Lung (tissue), 12 donors: Measurements from ENCODE around the gene RXRA. TPM values are rescaled to one million over a fixed set of nuclear protein-coding genes. Genes with fewer than 3 reads are reported as not detected.

Experiments used
- ATAC-seq: fragments of 200-7000 bp; cut with Tn5 transposase; one replicate; pipeline ENCODE4 v1.9.1; 2020; ENCODE audit warnings: moderate number of reproducible peaks; ENCODE audit not compliant: insufficient read depth, low FRiP score
- DNase-seq, 3 donors: peaks; one replicate each; pipeline ENCODE4 v3.0.0-alpha.2; 2013 to 2017
- H3K27ac ChIP-seq, 2 donors: one replicate each; pipeline ENCODE4 v1.5.1; 2013; ENCODE audit warnings: mild to moderate bottlenecking in 2 of 2, moderate library complexity in 2 of 2, control low read depth in 1 of 2, inconsistent platforms in 1 of 2, low read depth in 1 of 2, low read length in 1 of 2
- H3K27me3 ChIP-seq, 3 donors: one replicate each; pipeline ENCODE4 v1.5.1; 2013; ENCODE audit warnings: low read length in 2 of 3; ENCODE audit not compliant: control insufficient read depth in 3 of 3, insufficient read depth in 3 of 3
- H3K36me3 ChIP-seq, 4 donors: one replicate each; pipeline ENCODE4 v1.5.1; 2013; ENCODE audit warnings: low read length in 4 of 4, mild to moderate bottlenecking in 1 of 4, moderate library complexity in 1 of 4; ENCODE audit not compliant: control insufficient read depth in 4 of 4, insufficient read depth in 4 of 4
- H3K4me1 ChIP-seq, 5 donors: one replicate each; pipeline ENCODE4 v1.5.1; 2013; ENCODE audit warnings: low read length in 5 of 5, mild to moderate bottlenecking in 2 of 5, moderate library complexity in 1 of 5; ENCODE audit not compliant: control insufficient read depth in 5 of 5, insufficient read depth in 5 of 5
- H3K4me3 ChIP-seq: one replicate; pipeline ENCODE4 v1.5.1; 2013; ENCODE audit warnings: mild to moderate bottlenecking, control low read depth, moderate library complexity
- H3K9ac ChIP-seq, 2 donors: one replicate each; pipeline ENCODE4 v1.5.1; 2013; ENCODE audit warnings: low read length in 2 of 2, control low read depth in 1 of 2; ENCODE audit not compliant: insufficient read depth in 1 of 2
- H3K9me3 ChIP-seq, 4 donors: one replicate each; pipeline ENCODE4 v1.5.1; 2013; ENCODE audit warnings: low read length in 3 of 4, mild to moderate bottlenecking in 1 of 4, moderate library complexity in 1 of 4; ENCODE audit not compliant: control insufficient read depth in 4 of 4, insufficient read depth in 3 of 4
- CTCF ChIP-seq: IDR thresholded peaks from 2 replicates; pipeline ENCODE4 v1.5.1; 2012; ENCODE audit warnings: mild to moderate bottlenecking; ENCODE audit errors: control extremely low read depth, extremely low read depth
- WGBS, 2 donors: extraction: QIAGEN DNeasy Blood & Tissue Kit; methylation state at CpG; one replicate each; pipeline ENCODE4 v1.1.7; 2013; 5-methylcytosine and 5-hydroxymethylcytosine counted together
- polyA plus RNA-seq, 2 donors: library from polyadenylated mRNA; stranded (reverse); fragments of 200-250 nt; gene quantifications; one replicate each; pipeline ENCODE4 v1.2.1, GENCODE V29; 2013
- total RNA-seq, 2 donors: library from RNA; depleted of rRNA in 1 of 2; stranded (reverse); fragments of >200 nt in 1 of 2; gene quantifications; one replicate each; pipeline ENCODE4 v1.2.1, GENCODE V29; 2014 to 2021
- donor health status: control.
- donor health status: control.
- donor health status: Bipolar disorder and iron deficiency.
- donor health status: healthy.
- donor health status: DM: yes; HTN: yes; CAD: no.

The RXRA gene
- total and polyA plus RNA-seq, 4 donors: 24.2 to 85.2 (median 52.2) TPM

- Histone ChIP-seq H3K4me3 (no peak overlapping the region), H3K27ac (no peak overlapping the region), H3K9ac (no peak overlapping the region), H3K36me3 (no peaks in the 10 kb centered on the region), H3K9me3 (no peaks in the 10 kb centered on the region), H3K4me1 (peaks cover 0 to 38% (median 11%) of the 10 kb centered on the region in 5 donors), H3K27me3 (no peaks in the 10 kb centered on the region)
- no peak for TF ChIP-seq CTCF
- no peak for DNase-seq
- 92 to 94% methylated on average over 20 of the region's 20 CpGs for WGBS, 2 donors
- ATAC-seq: no peak
These were observed 12.0 kb upstream of the RXRA start for GRCh38 chr9:134314039-134314949.

GRCh38 chr9:134314950-134315715 is 11.1 kb upstream of the RXRA start:
- Histone ChIP-seq H3K9me3 (no peaks in the 10 kb centered on the region), H3K9ac (no peak overlapping the region), H3K36me3 (no peaks in the 10 kb centered on the region), H3K27me3 (no peaks in the 10 kb centered on the region), H3K4me3 (no peak overlapping the region), H3K4me1 (peaks cover 0 to 45% (median 11%) of the 10 kb centered on the region in 5 donors), H3K27ac (no peak overlapping the region)
- ATAC-seq: no peak
- no peak for TF ChIP-seq CTCF
- DNase-seq: peak in 2 of 3 donors; percentile 53 to 54
- 91 to 94% methylated on average over 26 of the region's 26 CpGs for WGBS, 2 donors

- ATAC-seq: no peak
- no peak for TF ChIP-seq CTCF
- no peak overlapping the region for H3K27ac ChIP-seq
These were observed 10.4 kb upstream of the RXRA start for GRCh38 chr9:134315716-134316448.

More at GRCh38 chr9:134315716-134316448, 10.4 kb upstream of the RXRA start:
- Histone ChIP-seq H3K9me3 (no peaks in the 10 kb centered on the region), H3K4me3 (no peak overlapping the region), H3K27me3 (no peaks in the 10 kb centered on the region), H3K4me1 (peaks cover 0 to 52% (median 14%) of the 10 kb centered on the region in 5 donors), H3K36me3 (no peaks in the 10 kb centered on the region), H3K9ac (no peak overlapping the region)
- no peak for DNase-seq
- 93% methylated on average over 19 of the region's 19 CpGs for WGBS, 2 donors
